HG02571 (cell line): Measurements from ENCODE around the gene VWA5B2.

ENCODE experiments used
- ATAC-seq: cut with Tn5 transposase; IDR thresholded peaks from one replicate; pipeline ENCODE4 v1.9.1; 2021; ENCODE audit warnings: mild to moderate bottlenecking, moderate library complexity; ENCODE audit not compliant: unreplicated experiment

VWA5B2 gene

GRCh38 chr3:184272269-184272668, 42.9 kb downstream of the VWA5B2 start:
- no peak for ATAC-seq

- ATAC-seq = no peak
Observed at GRCh38 chr3:184275381-184275701, 46.0 kb downstream of the VWA5B2 start.

GRCh38 chr3:184275961-184276910, 46.9 kb downstream of the VWA5B2 start, which contains the start of gene ECE2:
ECE2 (plus strand) TSS chr3:184276022; CDS start chr3:184276154, 132 bp downstream.
- ATAC-seq = no peak

- no peak for ATAC-seq
Observed at GRCh38 chr3:184277366-184277765, 48.0 kb downstream of the VWA5B2 start.

- ATAC-seq = no peak
Observed at GRCh38 chr3:184282941-184283340, 53.6 kb downstream of the VWA5B2 start.

- ATAC-seq = no peak
Observed at GRCh38 chr3:184283681-184284080, 54.3 kb downstream of the VWA5B2 start.

- ATAC-seq = no peak
Observed at GRCh38 chr3:184284696-184285095, 55.3 kb downstream of the VWA5B2 start.

GRCh38 chr3:184289426-184289938, 60.1 kb downstream of the VWA5B2 start:
- no peak for ATAC-seq

GRCh38 chr3:184290331-184290730, 60.9 kb downstream of the VWA5B2 start:
- ATAC-seq = no peak

GRCh38 chr3:184291044-184291737, 61.8 kb downstream of the VWA5B2 start:
- ATAC-seq = no peak
